HCEC 1CT (cell line): ENCODE measurements around the gene ATP6V1D.
"Not testable (repeated sequence)": the region's sequence is repeated elsewhere in the genome, so short reads cannot be mapped to it uniquely, and the experiment has no call there.

Experiments used
- DNase-seq: peaks from one replicate; pipeline ENCODE4 v3.0.0-alpha.2; 2017

Gene ATP6V1D

GRCh38 chr14:67359775-67360469, at the start of gene ATP6V1D, which contains the start of gene EIF2S1:
Gene ATP6V1D, minus strand, starts transcription at chr14:67359804. Its CDS starts 106 bp downstream, at chr14:67359698.
Gene EIF2S1, plus strand, starts transcription at chr14:67360328. Its CDS starts 4,440 bp downstream, at chr14:67364768.
- DNase-seq: peak; percentile 99

GRCh38 chr14:67408122-67408801, 48.7 kb upstream of the ATP6V1D start:
- not testable (repeated sequence) for DNase-seq

GRCh38 chr14:67405771-67406170, 46.2 kb upstream of the ATP6V1D start:
- no peak for DNase-seq

- no peak for DNase-seq
These were observed 40.8 kb upstream of the ATP6V1D start for GRCh38 chr14:67400434-67400833.

- DNase-seq: no peak
These were observed 37.9 kb upstream of the ATP6V1D start for GRCh38 chr14:67397536-67397935.

GRCh38 chr14:67396381-67396970, 36.9 kb upstream of the ATP6V1D start:
- no peak for DNase-seq

GRCh38 chr14:67395876-67396189, 36.2 kb upstream of the ATP6V1D start:
- DNase-seq: no peak

- DNase-seq: no peak
These were observed 35.7 kb upstream of the ATP6V1D start for GRCh38 chr14:67395086-67395875.

- DNase-seq: no peak
These were observed 34.1 kb upstream of the ATP6V1D start for GRCh38 chr14:67393689-67394088.

- no peak for DNase-seq
These were observed 33.2 kb upstream of the ATP6V1D start for GRCh38 chr14:67392800-67393199.

- no peak for DNase-seq
These were observed 32.5 kb upstream of the ATP6V1D start for GRCh38 chr14:67392123-67392522.

GRCh38 chr14:67391268-67391667, 31.7 kb upstream of the ATP6V1D start:
- no peak for DNase-seq

- DNase-seq: no peak
These were observed 30.4 kb upstream of the ATP6V1D start for GRCh38 chr14:67389811-67390534.

GRCh38 chr14:67389275-67389674, 29.7 kb upstream of the ATP6V1D start:
- no peak for DNase-seq

GRCh38 chr14:67387195-67387594, 27.6 kb upstream of the ATP6V1D start:
- peak; percentile 21 for DNase-seq

- DNase-seq: no peak
These were observed 26.0 kb upstream of the ATP6V1D start for GRCh38 chr14:67385618-67386017.

GRCh38 chr14:67385120-67385519, 25.5 kb upstream of the ATP6V1D start:
- no peak for DNase-seq

- no peak for DNase-seq
These were observed 18.3 kb upstream of the ATP6V1D start for GRCh38 chr14:67377916-67378315.

GRCh38 chr14:67373347-67373746, 13.7 kb upstream of the ATP6V1D start:
- DNase-seq: no peak

GRCh38 chr14:67372833-67373232, 13.2 kb upstream of the ATP6V1D start:
- no peak for DNase-seq

GRCh38 chr14:67371247-67372148, 11.9 kb upstream of the ATP6V1D start:
- no peak for DNase-seq

- DNase-seq: peak; percentile 46
These were observed 11.2 kb upstream of the ATP6V1D start for GRCh38 chr14:67370830-67371229.
